ENCODE results near the gene SLC46A2.

Gene SLC46A2

DNA sequence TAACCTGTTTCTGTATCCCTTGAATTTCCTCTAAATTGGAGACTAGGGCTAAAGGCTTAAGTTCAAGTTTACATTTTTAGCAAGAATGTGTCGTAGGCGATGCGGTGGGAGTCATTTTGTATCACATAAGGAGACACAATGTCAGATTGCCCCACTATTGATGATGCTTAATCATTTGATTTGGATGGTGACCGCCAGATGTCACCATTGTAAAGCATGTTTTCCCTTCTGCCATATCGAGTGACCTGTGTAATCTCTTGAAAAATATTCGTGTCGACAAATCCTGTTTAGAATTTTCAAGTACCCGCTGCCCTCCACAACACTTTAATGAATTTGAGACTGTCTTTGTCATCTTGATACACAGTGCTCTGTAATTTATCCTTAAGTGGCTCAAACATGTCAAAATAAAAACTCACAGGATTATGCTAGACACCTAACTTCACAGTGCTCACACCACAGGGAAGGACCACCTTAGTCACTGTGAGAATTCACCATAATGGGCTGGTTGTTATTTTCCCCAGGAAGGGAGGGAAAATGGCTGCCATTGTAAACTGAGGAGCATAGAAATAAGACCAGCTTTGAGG is 34.5 kb upstream of the SLC46A2 start:
- Histone ChIP-seq H2AFZ (ENCODE audit: low read depth, low read length, severe bottlenecking) (no peak overlapping the region), H3F3A (ENCODE audit: insufficient read depth) (no peaks in the 10 kb centered on the region), H3K79me2 (ENCODE audit: insufficient read depth, low read length) (no peaks in the 10 kb centered on the region), H3K9ac (ENCODE audit: low read length) (no peak overlapping the region), H3K4me2 (ENCODE audit: low read depth, low read length, poor library complexity, severe bottlenecking) (no peak overlapping the region), H3K4me3 (ENCODE audit: insufficient read depth, low read length, poor library complexity, severe bottlenecking) (no peak overlapping the region), H3K36me3 (ENCODE audit: low read length) (no peaks in the 10 kb centered on the region), H3K9me2 (replicated peaks; ENCODE audit: insufficient read depth, low read length) (no peaks in the 10 kb centered on the region), H3K27ac (ENCODE audit: low read depth, low read length) (no peak overlapping the region), H3K9me3 (ENCODE audit: insufficient read depth, low read length) (no peaks in the 10 kb centered on the region), H4K20me1 (ENCODE audit: low read depth, low read length) (no peaks in the 10 kb centered on the region), H3K27me3 (ENCODE audit: low read length) (no peaks in the 10 kb centered on the region)
- TF ChIP-seq EZH2phosphoT487 (conservative IDR thresholded peaks at IDR 0.05; ENCODE audit: low read length): no peak
- TF ChIP-seq, protein P1, sequence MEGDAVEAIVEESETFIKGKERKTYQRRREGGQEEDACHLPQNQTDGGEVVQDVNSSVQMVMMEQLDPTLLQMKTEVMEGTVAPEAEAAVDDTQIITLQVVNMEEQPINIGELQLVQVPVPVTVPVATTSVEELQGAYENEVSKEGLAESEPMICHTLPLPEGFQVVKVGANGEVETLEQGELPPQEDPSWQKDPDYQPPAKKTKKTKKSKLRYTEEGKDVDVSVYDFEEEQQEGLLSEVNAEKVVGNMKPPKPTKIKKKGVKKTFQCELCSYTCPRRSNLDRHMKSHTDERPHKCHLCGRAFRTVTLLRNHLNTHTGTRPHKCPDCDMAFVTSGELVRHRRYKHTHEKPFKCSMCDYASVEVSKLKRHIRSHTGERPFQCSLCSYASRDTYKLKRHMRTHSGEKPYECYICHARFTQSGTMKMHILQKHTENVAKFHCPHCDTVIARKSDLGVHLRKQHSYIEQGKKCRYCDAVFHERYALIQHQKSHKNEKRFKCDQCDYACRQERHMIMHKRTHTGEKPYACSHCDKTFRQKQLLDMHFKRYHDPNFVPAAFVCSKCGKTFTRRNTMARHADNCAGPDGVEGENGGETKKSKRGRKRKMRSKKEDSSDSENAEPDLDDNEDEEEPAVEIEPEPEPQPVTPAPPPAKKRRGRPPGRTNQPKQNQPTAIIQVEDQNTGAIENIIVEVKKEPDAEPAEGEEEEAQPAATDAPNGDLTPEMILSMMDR (IDR thresholded peaks at IDR 0.05; ENCODE audit: insufficient read depth, low read length, poor library complexity, severe bottlenecking): peak; percentile 24

DNA sequence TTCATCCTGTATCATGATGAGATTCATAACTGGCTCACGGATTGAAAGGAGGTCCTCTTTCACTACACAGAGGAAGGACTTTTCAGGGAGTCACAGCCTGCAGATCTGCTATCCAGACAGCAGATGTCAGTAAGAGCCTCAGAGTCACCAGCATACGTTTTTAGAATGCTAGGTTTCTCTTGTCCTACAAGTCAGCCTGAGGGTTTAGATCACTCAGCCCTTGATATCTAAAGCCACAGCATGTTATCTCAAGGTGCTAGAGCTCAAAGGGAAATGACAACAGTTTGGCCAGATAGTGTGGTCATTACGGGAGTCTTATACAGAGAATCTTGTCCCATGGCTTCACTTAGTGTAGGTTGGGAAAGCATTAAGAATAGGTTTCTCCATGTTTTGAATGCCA is 30.9 kb upstream of the SLC46A2 start:
- Histone ChIP-seq H2AFZ (ENCODE audit: low read depth, low read length, severe bottlenecking) (no peak overlapping the region), H3K9me2 (replicated peaks; ENCODE audit: insufficient read depth, low read length) (no peaks in the 10 kb centered on the region), H3K27ac (ENCODE audit: low read depth, low read length) (no peak overlapping the region), H3K36me3 (ENCODE audit: low read length) (no peaks in the 10 kb centered on the region), H4K20me1 (ENCODE audit: low read depth, low read length) (no peaks in the 10 kb centered on the region), H3F3A (ENCODE audit: insufficient read depth) (no peaks in the 10 kb centered on the region), H3K4me2 (ENCODE audit: low read depth, low read length, poor library complexity, severe bottlenecking) (no peak overlapping the region), H3K9ac (ENCODE audit: low read length) (no peak overlapping the region), H3K4me3 (ENCODE audit: insufficient read depth, low read length, poor library complexity, severe bottlenecking) (no peak overlapping the region), H3K9me3 (ENCODE audit: insufficient read depth, low read length) (no peaks in the 10 kb centered on the region), H3K79me2 (ENCODE audit: insufficient read depth, low read length) (no peaks in the 10 kb centered on the region), H3K27me3 (ENCODE audit: low read length) (no peaks in the 10 kb centered on the region)
- no peak for TF ChIP-seq EZH2phosphoT487 (conservative IDR thresholded peaks at IDR 0.05; ENCODE audit: low read length)
- TF ChIP-seq, protein P1 (IDR thresholded peaks at IDR 0.05; ENCODE audit: insufficient read depth, low read length, poor library complexity, severe bottlenecking): peak; percentile 45

GRCh38 chr9:112917987-112918362 is 27.3 kb upstream of the SLC46A2 start:
- H3K79me2 ChIP-seq (ENCODE audit: insufficient read depth, low read length): no peaks in the 10 kb centered on the region
- H3K9ac ChIP-seq (ENCODE audit: low read length): no peak overlapping the region
- no peaks in the 10 kb centered on the region for H3K9me3 ChIP-seq (ENCODE audit: insufficient read depth, low read length)
- no peaks in the 10 kb centered on the region for H3K36me3 ChIP-seq (ENCODE audit: low read length)
- no peak overlapping the region for H2AFZ ChIP-seq (ENCODE audit: low read depth, low read length, severe bottlenecking)
- H3K27me3 ChIP-seq (ENCODE audit: low read length): no peaks in the 10 kb centered on the region
- no peak overlapping the region for H3K27ac ChIP-seq (ENCODE audit: low read depth, low read length)
- H3K4me2 ChIP-seq (ENCODE audit: low read depth, low read length, poor library complexity, severe bottlenecking): no peak overlapping the region
- no peak overlapping the region for H3K4me3 ChIP-seq (ENCODE audit: insufficient read depth, low read length, poor library complexity, severe bottlenecking)
- TF ChIP-seq, protein P1 (IDR thresholded peaks at IDR 0.05; ENCODE audit: insufficient read depth, low read length, poor library complexity, severe bottlenecking): no peak
- no peak for TF ChIP-seq EZH2phosphoT487 (conservative IDR thresholded peaks at IDR 0.05; ENCODE audit: low read length)
- H3K9me2 ChIP-seq (replicated peaks; ENCODE audit: insufficient read depth, low read length): no peaks in the 10 kb centered on the region
- H4K20me1 ChIP-seq (ENCODE audit: low read depth, low read length): no peaks in the 10 kb centered on the region
- H3F3A ChIP-seq (ENCODE audit: insufficient read depth): no peaks in the 10 kb centered on the region
